Stomach (tissue), 9 donors: ENCODE data around the gene TFRC. TPM values are rescaled to one million over a fixed set of nuclear protein-coding genes. Genes with fewer than 3 reads are reported as not detected.

Experiments used
- DNase-seq, 2 donors: peaks; one replicate each; pipeline versions ENCODE4 v3.0.0 to v3.0.0-alpha.2; 2013 to 2019
- H3K27ac ChIP-seq, 5 donors: fragments of 200-600 bp in 4 of 5; sonication (generic) in 4 of 5; one replicate each; pipeline ENCODE4 v1.5.1; 2013 to 2019; ENCODE audit warnings: mild to moderate bottlenecking in 1 of 5, moderate library complexity in 1 of 5
- H3K27me3 ChIP-seq, 3 donors: fragments of 200-600 bp; sonication (generic); one replicate each; pipeline ENCODE4 v1.5.1; 2017 to 2019; ENCODE audit warnings: mixed run types in 1 of 3
- H3K36me3 ChIP-seq, 4 donors: fragments of 200-600 bp; sonication (generic); 1 replicate in 3 of 4; 2 replicates in 1 of 4; pipeline ENCODE4 v1.5.1; 2016 to 2019
- H3K4me1 ChIP-seq, 4 donors: fragments of 200-600 bp; sonication (generic); one replicate each; pipeline ENCODE4 v1.5.1; 2016 to 2019
- H3K4me3 ChIP-seq, 4 donors: fragments of 200-600 bp; sonication (generic) in 3 of 4; one replicate each; pipeline ENCODE4 v1.5.1; 2016 to 2019; ENCODE audit warnings: mild to moderate bottlenecking in 1 of 4
- H3K9me3 ChIP-seq, 4 donors: fragments of 200-600 bp; sonication (generic); one replicate each; pipeline ENCODE4 v1.5.1; 2016 to 2019
- CTCF ChIP-seq, 7 experiments: fragments of 450-650 bp in 4 of 7; fragments of 200-600 bp in 3 of 7; sonication (generic) in 3 of 7; IDR thresholded peaks; one replicate each; pipeline ENCODE4 v1.5.1; 2016 to 2019; ENCODE audit warnings: antibody characterized with exemption in 7 of 7, control low read depth in 2 of 7, mild to moderate bottlenecking in 1 of 7
- EP300 ChIP-seq: sonication (generic); formaldehyde crosslinking; IDR thresholded peaks from one replicate; pipeline ENCODE4 v1.6.1; 2017; ENCODE audit warnings: antibody characterized with exemption
- POLR2A ChIP-seq, 4 donors: fragments of 450-650 bp; IDR thresholded peaks; one replicate each; pipeline ENCODE4 v1.6.1; 2016; ENCODE audit warnings: antibody characterized with exemption in 4 of 4, control low read depth in 2 of 4, mild to moderate bottlenecking in 1 of 4, moderate library complexity in 1 of 4
- POLR2AphosphoS5 ChIP-seq, 3 donors: sonication (generic); formaldehyde crosslinking; IDR thresholded peaks; one replicate each; pipeline ENCODE4 v1.6.1; 2016; ENCODE audit warnings: antibody characterized with exemption in 3 of 3
- WGBS, 5 donors: extraction: QIAGEN DNeasy Blood & Tissue Kit in 3 of 5; methylation state at CpG; one replicate each; pipeline versions ENCODE4 v1.1.5 to v1.1.7; 2013 to 2018; 5-methylcytosine and 5-hydroxymethylcytosine counted together
- intact Hi-C: fragments of 100-400 bp; cut with DNase I; formaldehyde crosslinking; loops from one replicate; pipeline ENCODE4 v1.15.1; 2023; ENCODE audit warnings: low total_unique reads
- polyA plus RNA-seq, 3 donors: library from polyadenylated mRNA; stranded (reverse); fragments of 200-250 nt; gene quantifications; one replicate each; pipeline ENCODE4 v1.2.3, GENCODE V29; 2013
- total RNA-seq, 5 donors: library from RNA; depleted of rRNA; stranded (reverse); fragments of >200 nt; gene quantifications; one replicate each; pipeline versions ENCODE4 v1.1.0 to v1.2.3, GENCODE V29; 2014 to 2016
- donor health status: healthy with polysubstance abuse.
- donor health status: Bipolar disorder and iron deficiency.
- donor health status: healthy.

The TFRC gene
- total and polyA plus RNA-seq, 8 donors: 5.5 to 289 (median 42.1) TPM

- H3K27ac ChIP-seq: no peak overlapping the region
- peaks cover 0 to 13% (median 0%) of the 10 kb centered on the region in 3 donors for H3K27me3 ChIP-seq
- no peaks in the 10 kb centered on the region for H3K36me3 ChIP-seq
- no peak for TF ChIP-seq POLR2A (IDR thresholded peaks at IDR 0.05)
- TF ChIP-seq POLR2AphosphoS5 (IDR thresholded peaks at IDR 0.05): no peak
- no peak for TF ChIP-seq EP300
- TF ChIP-seq CTCF (IDR thresholded peaks at IDR 0.05): no peak
- WGBS, 5 donors: 83 to 92% (median 88%) methylated on average over 14 to 15 of the region's 15 CpGs
- no peak overlapping the region for H3K4me3 ChIP-seq
- H3K4me1 ChIP-seq: no peaks in the 10 kb centered on the region
- intact Hi-C loops: no loop called here
- peaks cover 0 to 11% (median 0%) of the 10 kb centered on the region in 4 donors for H3K9me3 ChIP-seq
- no peak for DNase-seq
Observed at GRCh38 chr3:196013587-196014487, 68.1 kb downstream of the TFRC start.

GRCh38 chr3:196012941-196013476 is 68.9 kb downstream of the TFRC start:
- 71 to 80% (median 76%) methylated on average over 15 of the region's 15 CpGs for WGBS, 5 donors
- no peaks in the 10 kb centered on the region for H3K36me3 ChIP-seq
- no peak overlapping the region for H3K27ac ChIP-seq
- intact Hi-C loops: no loop called here
- DNase-seq: no peak
- peaks cover 0 to 14% (median 0%) of the 10 kb centered on the region in 3 donors for H3K27me3 ChIP-seq
- no peak for TF ChIP-seq EP300
- no peak for TF ChIP-seq CTCF (IDR thresholded peaks at IDR 0.05)
- TF ChIP-seq POLR2A (IDR thresholded peaks at IDR 0.05): no peak
- TF ChIP-seq POLR2AphosphoS5 (IDR thresholded peaks at IDR 0.05): no peak
- peaks cover 0 to 11% (median 0%) of the 10 kb centered on the region in 4 donors for H3K9me3 ChIP-seq
- H3K4me3 ChIP-seq: no peak overlapping the region
- no peaks in the 10 kb centered on the region for H3K4me1 ChIP-seq

GRCh38 chr3:196012481-196012880 is 69.4 kb downstream of the TFRC start:
- H3K27ac ChIP-seq: no peak overlapping the region
- intact Hi-C loops: no loop called here
- peaks cover 0 to 14% (median 0%) of the 10 kb centered on the region in 3 donors for H3K27me3 ChIP-seq
- peaks cover 0 to 11% (median 0%) of the 10 kb centered on the region in 4 donors for H3K9me3 ChIP-seq
- no peaks in the 10 kb centered on the region for H3K36me3 ChIP-seq
- no peak overlapping the region for H3K4me3 ChIP-seq
- DNase-seq: no peak
- no peaks in the 10 kb centered on the region for H3K4me1 ChIP-seq
- 46 to 61% (median 50%) methylated on average over 4 of the region's 4 CpGs for WGBS, 5 donors
- TF ChIP-seq EP300: no peak
- TF ChIP-seq POLR2AphosphoS5 (IDR thresholded peaks at IDR 0.05): no peak
- TF ChIP-seq CTCF (IDR thresholded peaks at IDR 0.05): no peak
- TF ChIP-seq POLR2A (IDR thresholded peaks at IDR 0.05): no peak

- peaks cover 0 to 14% (median 0%) of the 10 kb centered on the region in 3 donors for H3K27me3 ChIP-seq
- no peaks in the 10 kb centered on the region for H3K4me1 ChIP-seq
- intact Hi-C loops: no loop called here
- peaks cover 0 to 11% (median 0%) of the 10 kb centered on the region in 4 donors for H3K9me3 ChIP-seq
- H3K4me3 ChIP-seq: no peak overlapping the region
- no peak for DNase-seq
- H3K36me3 ChIP-seq: no peaks in the 10 kb centered on the region
- H3K27ac ChIP-seq: no peak overlapping the region
- TF ChIP-seq CTCF (IDR thresholded peaks at IDR 0.05) (no peak), POLR2AphosphoS5 (IDR thresholded peaks at IDR 0.05) (no peak), EP300 (no peak), POLR2A (IDR thresholded peaks at IDR 0.05) (no peak)
- 84 to 90% (median 86%) methylated on average over 5 of the region's 5 CpGs for WGBS, 5 donors
Observed at GRCh38 chr3:196009456-196009855, 72.4 kb downstream of the TFRC start.
